ENCODE data around the gene PDE3B.
"Not testable (repeated sequence)": the region's sequence is repeated elsewhere in the genome, so short reads cannot be mapped to it uniquely, and the experiment has no call there.

The PDE3B gene

GRCh38 chr11:14676068-14676467 is 32.5 kb downstream of the PDE3B start:
- no peak for DNase-seq (ENCODE audit: low read depth in 1 of 2, low spot score in 1 of 2)

GRCh38 chr11:14677146-14677545 is 33.5 kb downstream of the PDE3B start:
- DNase-seq (ENCODE audit: low read depth in 1 of 2, low spot score in 1 of 2) = no peak

- no peak for DNase-seq (ENCODE audit: low read depth in 1 of 2, low spot score in 1 of 2)
Observed at GRCh38 chr11:14678350-14678749, 34.7 kb downstream of the PDE3B start.

- DNase-seq (ENCODE audit: low read depth in 1 of 2, low spot score in 1 of 2) = no peak
Observed at GRCh38 chr11:14679662-14680061, 36.1 kb downstream of the PDE3B start.

- DNase-seq (ENCODE audit: low read depth in 1 of 2, low spot score in 1 of 2) = not testable (repeated sequence)
Observed at GRCh38 chr11:14684234-14684915, 40.8 kb downstream of the PDE3B start.

- DNase-seq (ENCODE audit: low read depth in 1 of 2, low spot score in 1 of 2) = no peak
Observed at GRCh38 chr11:14687456-14687855, 43.9 kb downstream of the PDE3B start.

GRCh38 chr11:14687943-14688627 is 44.5 kb downstream of the PDE3B start:
- DNase-seq (ENCODE audit: low read depth in 1 of 2, low spot score in 1 of 2) = no peak

GRCh38 chr11:14695656-14696055 is 52.1 kb downstream of the PDE3B start:
- DNase-seq (ENCODE audit: low read depth in 1 of 2, low spot score in 1 of 2) = not testable (repeated sequence)

- no peak for DNase-seq (ENCODE audit: low read depth in 1 of 2, low spot score in 1 of 2)
Observed at GRCh38 chr11:14698771-14699170, 55.2 kb downstream of the PDE3B start.

- DNase-seq (ENCODE audit: low read depth in 1 of 2, low spot score in 1 of 2) = no peak
Observed at GRCh38 chr11:14700593-14700992, 57.0 kb downstream of the PDE3B start.

- DNase-seq (ENCODE audit: low read depth in 1 of 2, low spot score in 1 of 2) = no peak
Observed at GRCh38 chr11:14702760-14703159, 59.2 kb downstream of the PDE3B start.

GRCh38 chr11:14703731-14704130 is 60.1 kb downstream of the PDE3B start:
- no peak for DNase-seq (ENCODE audit: low read depth in 1 of 2, low spot score in 1 of 2)

- DNase-seq (ENCODE audit: low read depth in 1 of 2, low spot score in 1 of 2) = no peak
Observed at GRCh38 chr11:14705067-14705466, 61.5 kb downstream of the PDE3B start.

- no peak for DNase-seq (ENCODE audit: low read depth in 1 of 2, low spot score in 1 of 2)
Observed at GRCh38 chr11:14713496-14714244, 70.1 kb downstream of the PDE3B start.

- not testable (repeated sequence) for DNase-seq (ENCODE audit: low read depth in 1 of 2, low spot score in 1 of 2)
Observed at GRCh38 chr11:14715669-14716068, 72.1 kb downstream of the PDE3B start.

GRCh38 chr11:14722496-14722895 is 78.9 kb downstream of the PDE3B start:
- DNase-seq (ENCODE audit: low read depth in 1 of 2, low spot score in 1 of 2) = no peak

- no peak for DNase-seq (ENCODE audit: low read depth in 1 of 2, low spot score in 1 of 2)
Observed at GRCh38 chr11:14725150-14725549, 81.5 kb downstream of the PDE3B start.

- DNase-seq (ENCODE audit: low read depth in 1 of 2, low spot score in 1 of 2) = no peak
Observed at GRCh38 chr11:14727215-14727614, 83.6 kb downstream of the PDE3B start.

- DNase-seq (ENCODE audit: low read depth in 1 of 2, low spot score in 1 of 2) = no peak
Observed at GRCh38 chr11:14727746-14728145, 84.1 kb downstream of the PDE3B start.

GRCh38 chr11:14740539-14740938 is 96.9 kb downstream of the PDE3B start:
- DNase-seq (ENCODE audit: low read depth in 1 of 2, low spot score in 1 of 2) = not testable (repeated sequence)

- no peak for DNase-seq (ENCODE audit: low read depth in 1 of 2, low spot score in 1 of 2)
Observed at GRCh38 chr11:14741195-14741594, 97.6 kb downstream of the PDE3B start.

Data from activated T-helper 1 cell treated with anti-CD3 and anti-CD28 coated beads, Interleukin-2, amount 50 U/mL, for 16 hours (primary cell).